ENCODE data around the gene ATOX1. TPM values are rescaled to one million over a fixed set of nuclear protein-coding genes. Genes with fewer than 3 reads are reported as not detected.

Gene ATOX1
- total and polyA plus RNA-seq, 2 of the 4 experiments (the other 2 are of a cell fraction) = 56.3 to 360 TPM

- Histone ChIP-seq H3K27ac (ENCODE audit: insufficient read depth, low read length) (no peak overlapping the region), H2AFZ (replicated peaks; ENCODE audit: low read length, poor library complexity) (no peak overlapping the region), H3K9me1 (ENCODE audit: insufficient read depth, low read length) (peaks cover 4% of the 10 kb centered on the region; the same call in 1 of the 2 replicates), H4K20me1 (ENCODE audit: insufficient read depth, low read length) (peaks cover 69% of the 10 kb centered on the region), H4K91ac (ENCODE audit: insufficient read depth, low read depth, low read length) (no peak overlapping the region), H3K9me3 (ENCODE audit: control insufficient read depth, insufficient read depth, low read length) (no peaks in the 10 kb centered on the region), H3K56ac (ENCODE audit: extremely low read depth, insufficient read depth, low read length) (no peak overlapping the region), H3K79me1 (ENCODE audit: low read depth in 1 of 2, low read length in 2 of 2) (peaks cover 23 to 48% of the 10 kb centered on the region in 2 experiments), H4K8ac (ENCODE audit: low read depth in 2 of 2, low read length in 2 of 2) (no peak overlapping the region), H3K23ac (ENCODE audit: low read depth, low read length) (no peak overlapping the region), H3K4me3 (ENCODE audit: insufficient read depth, low read depth, low read length) (no peak overlapping the region), H3K4ac (ENCODE audit: low read depth, low read length) (no peak overlapping the region), H3K27me3 (ENCODE audit: control insufficient read depth, insufficient read depth, low read length) (no peaks in the 10 kb centered on the region), H2BK15ac (ENCODE audit: low read depth, low read length) (no peak overlapping the region), H2BK5ac (ENCODE audit: low read depth, low read length, poor library complexity, severe bottlenecking) (no peak overlapping the region), H2BK20ac (ENCODE audit: low read depth, low read length) (no peak overlapping the region), H2AK9ac (replicated peaks; ENCODE audit: low read depth, low read length, poor library complexity) (no peak overlapping the region), H4K5ac (ENCODE audit: low read depth, low read length) (no peak overlapping the region), H3K36me3 (ENCODE audit: control insufficient read depth, insufficient read depth, low read length) (peaks cover 32% of the 10 kb centered on the region), H3K4me2 (ENCODE audit: low read depth, low read length) (no peak overlapping the region), H2AK5ac (ENCODE audit: low read depth, low read length) (no peak overlapping the region), H3K9ac (ENCODE audit: low read depth, low read length) (no peak overlapping the region), H3K14ac (replicated peaks; ENCODE audit: low read depth, low read length) (no peak overlapping the region), H3K18ac (ENCODE audit: low read depth, low read length) (no peak overlapping the region), H3K4me1 (ENCODE audit: control insufficient read depth, insufficient read depth, low read length) (peaks cover 2% of the 10 kb centered on the region; the same call in 1 of the 2 replicates), H2BK120ac (ENCODE audit: low read depth, low read length) (no peak overlapping the region)
- no CpG with 5 or more reads among the region's 6 CpGs for WGBS, 2 experiments (ENCODE audit: extremely low coverage in 2 of 2, insufficient read length in 1 of 2)
- ATAC-seq (ENCODE audit: low read depth) = no peak
- BruUV-seq (replicated peaks) = no TSS peak
- dilution Hi-C loops (cut with HindIII; ENCODE audit: low sequenced_read_pairs, unreplicated experiment) = no loop called here
- CTCF ChIA-PET = no interaction called here
- in situ Hi-C loops (cut with MboI; ENCODE audit: low sequenced_read_pairs) = no loop called here
- POLR2A ChIA-PET (ENCODE audit: unreplicated experiment) = no interaction called here
- intact Hi-C loops (cut with micrococcal nuclease) = no loop called here
- DNase-seq = no peak
- no peak for TF ChIP-seq RAD21 (IDR thresholded peaks at IDR 0.05; ENCODE audit: low read length)
- TF ChIP-seq ELK1 (IDR thresholded peaks at IDR 0.05; ENCODE audit: borderline replicate concordance, low read depth, low read length) = no peak
- no peak for TF ChIP-seq MAFK (IDR thresholded peaks at IDR 0.05; ENCODE audit: low read depth, low read length)
- TF ChIP-seq RFX5 (IDR thresholded peaks at IDR 0.05; ENCODE audit: low read depth, low read length) = no peak
- no peak for TF ChIP-seq RCOR1 (IDR thresholded peaks at IDR 0.05; ENCODE audit: insufficient replicate concordance, low read length)
- TF ChIP-seq USF2 (IDR thresholded peaks at IDR 0.05; ENCODE audit: low read depth, low read length) = no peak
- TF ChIP-seq CHD1 (IDR thresholded peaks at IDR 0.05; ENCODE audit: low read depth, low read length) = no peak
- no peak for TF ChIP-seq NFE2L2 (IDR thresholded peaks at IDR 0.05; ENCODE audit: low read depth, low read length)
- no peak for TF ChIP-seq CEBPB (IDR thresholded peaks at IDR 0.05; ENCODE audit: low read depth, low read length)
- TF ChIP-seq CTCF (conservative IDR thresholded peaks at IDR 0.05; ENCODE audit: low read depth, low read length) = no peak
- no peak for TF ChIP-seq MAZ (IDR thresholded peaks at IDR 0.05; ENCODE audit: borderline replicate concordance, low read depth, low read length)
- no peak for TF ChIP-seq FOS (IDR thresholded peaks at IDR 0.05; ENCODE audit: low read depth, low read length)
- no peak for TF ChIP-seq MXI1 (IDR thresholded peaks at IDR 0.05; ENCODE audit: borderline replicate concordance, low read depth, low read length)
Measured at GRCh38 chr5:151787817-151788216, 29.4 kb upstream of the ATOX1 start.

Data from IMR-90 (cell line).